K562 (cell line): Measurements from ENCODE around the gene EHD3. TPM values are rescaled to one million over a fixed set of nuclear protein-coding genes. Genes with fewer than 3 reads are reported as not detected.

Source experiments
- ATAC-seq: fragments of 200-7000 bp; cut with Tn5 transposase; 3 replicates; pipeline ENCODE4 v1.9.1; 2020; ENCODE audit warnings: moderate library complexity
- BruUV-seq: library from RNA; stranded (reverse); fragments of 400-500 nt; replicated peaks from 2 replicates; lab custom pipeline; 2021; lab: Mats Ljungman, UMichigan
- CTCF ChIA-PET: fragments of 300-600 bp; formaldehyde crosslinking; extraction: SDS; loops from one replicate; lab custom pipeline; 2021; ENCODE audit warnings: low intra/inter-chr PET ratio; lab: Yijun Ruan, JAX
- POLR2A ChIA-PET: fragments of 300-600, 350-650 bp; sonication (Branson Sonifier 250); formaldehyde crosslinking; extraction: SDS; loops from one replicate; lab custom pipeline; 2021; ENCODE audit warnings: antibody characterized with exemption, inconsistent platforms; lab: Yijun Ruan, JAX
- DNase-seq, 4 experiments: peaks; one replicate each; pipeline versions ENCODE4 v3.0.0 to v3.0.0-alpha.2; 2011 to 2018; ENCODE audit warnings: low spot score in 3 of 4, mixed read lengths in 3 of 4; ENCODE audit errors: extremely low read depth in 1 of 4
- FAIRE-seq: peaks from 2 replicates; lab custom pipeline; 2011; peaks lifted over from hg19 to GRCh38; lab: Jason Lieb, UNC
- H2AFZ ChIP-seq: 2 replicates; pipeline ENCODE4 v1.6.0; 2011; ENCODE audit warnings: low read depth, low read length, control low read depth, inconsistent platforms
- H3K27ac ChIP-seq: fragments of 200-600 bp; 3 replicates; pipeline ENCODE4 v1.8.0; 2011; ENCODE audit warnings: low read depth, mild to moderate bottlenecking, control low read depth, inconsistent platforms, low read length, moderate library complexity, mixed read lengths; ENCODE audit errors: extremely low read depth
- H3K27me3 ChIP-seq, 2 experiments: fragments of 300-600 bp in 1 of 2; 2 replicates in 1 of 2; 3 replicates in 1 of 2; pipeline versions ENCODE4 v1.6.0 to v1.8.0; 2011; ENCODE audit warnings: inconsistent platforms in 2 of 2, low read length in 2 of 2, mild to moderate bottlenecking in 1 of 2, mixed read lengths in 1 of 2, moderate library complexity in 1 of 2; ENCODE audit not compliant: control insufficient read depth in 2 of 2, insufficient read depth in 2 of 2
- H3K36me3 ChIP-seq: fragments of 300-600 bp; 3 replicates; pipeline ENCODE4 v1.8.0; 2011; ENCODE audit warnings: mild to moderate bottlenecking, low read length, inconsistent platforms; ENCODE audit not compliant: control insufficient read depth, insufficient read depth
- H3K4me1 ChIP-seq, 2 experiments: fragments of 200-600 bp in 1 of 2; replicated peaks in 1 of 2; 2 replicates in 1 of 2; 3 replicates in 1 of 2; pipeline versions ENCODE4 v1.5.1 to v1.8.0; 2011; ENCODE audit warnings: inconsistent platforms in 2 of 2, low read length in 2 of 2, mild to moderate bottlenecking in 1 of 2, mixed read lengths in 1 of 2, moderate library complexity in 1 of 2; ENCODE audit not compliant: control insufficient read depth in 2 of 2, insufficient read depth in 2 of 2
- H3K4me2 ChIP-seq: 2 replicates; pipeline ENCODE4 v1.6.1; 2011; ENCODE audit warnings: low read length, control low read depth, inconsistent platforms, mixed read lengths; ENCODE audit not compliant: insufficient read depth
- H3K4me3 ChIP-seq: fragments of 200-600 bp; sonication (generic), shearing (Covaris generic); 2 replicates; pipeline ENCODE4 v1.5.1; 2016; ENCODE audit warnings: control low read depth, inconsistent platforms
- H3K79me2 ChIP-seq: fragments of 200-600 bp; 3 replicates; pipeline ENCODE4 v1.8.0; 2011; ENCODE audit warnings: low read length, inconsistent platforms; ENCODE audit not compliant: control insufficient read depth, insufficient read depth
- H3K9ac ChIP-seq, 2 experiments: 2 replicates each; pipeline versions ENCODE4 v1.6.0 to v1.6.1; 2011; ENCODE audit warnings: low read depth in 2 of 2, low read length in 2 of 2, control low read depth in 1 of 2, inconsistent platforms in 1 of 2, mild to moderate bottlenecking in 1 of 2, mixed read lengths in 1 of 2; ENCODE audit not compliant: insufficient read depth in 1 of 2
- H3K9me1 ChIP-seq: one replicate; pipeline ENCODE4 v1.6.0; 2011; ENCODE audit warnings: inconsistent platforms, mild to moderate bottlenecking, low read length, moderate library complexity; ENCODE audit not compliant: control insufficient read depth, insufficient read depth
- H3K9me3 ChIP-seq: replicated peaks from 2 replicates; pipeline ENCODE4 v1.5.1; 2011; ENCODE audit warnings: low read depth, low read length, inconsistent platforms; ENCODE audit not compliant: control insufficient read depth, insufficient read depth
- H4K20me1 ChIP-seq: replicated peaks from 2 replicates; pipeline ENCODE4 v1.6.1; 2011; ENCODE audit warnings: low read length, inconsistent platforms, mixed read lengths; ENCODE audit not compliant: control insufficient read depth, insufficient read depth
- BMI1 ChIP-seq: fragments of 150-350 bp; IDR thresholded peaks from 2 replicates; pipeline ENCODE4 v1.6.1; 2014; ENCODE audit warnings: low read length
- CBFA2T3 ChIP-seq: fragments of 450-650 bp; IDR thresholded peaks from 2 replicates; pipeline ENCODE4 v1.6.1; 2017
- CCAR2 ChIP-seq: fragments of 200-400 bp; formaldehyde crosslinking; IDR thresholded peaks from 2 replicates; pipeline ENCODE4 v1.6.1; 2017; ENCODE audit warnings: mild to moderate bottlenecking, low read depth, low read length
- DMBX1 ChIP-seq: fragments of 250-450 bp; sonication (Bioruptor Pico); IDR thresholded peaks from 2 replicates; pipeline ENCODE4 v1.8.0; 2022; ENCODE audit warnings: inconsistent platforms, mild to moderate bottlenecking, moderate library complexity, borderline replicate concordance
- HLTF ChIP-seq: fragments of 450-650 bp; IDR thresholded peaks from 2 replicates; pipeline ENCODE4 v1.6.1; 2016
- HNRNPK ChIP-seq: fragments of 200-400 bp; formaldehyde crosslinking; IDR thresholded peaks from one replicate; pipeline ENCODE4 v1.6.1; 2018; ENCODE audit warnings: mild to moderate bottlenecking, low read depth, low read length; ENCODE audit not compliant: poor library complexity, severe bottlenecking
- NELFE ChIP-seq: IDR thresholded peaks from 2 replicates; pipeline ENCODE4 v1.6.1; 2011; ENCODE audit warnings: mild to moderate bottlenecking; ENCODE audit not compliant: insufficient read depth, insufficient read length
- SMAD4 ChIP-seq: fragments of 250-450 bp; sonication (Bioruptor Pico); conservative IDR thresholded peaks from 2 replicates; pipeline ENCODE4 v1.8.0; 2021; ENCODE audit warnings: inconsistent platforms, mild to moderate bottlenecking, moderate library complexity
- TEAD2 ChIP-seq: fragments of 450-650 bp; IDR thresholded peaks from 2 replicates; pipeline ENCODE4 v1.6.1; 2016; ENCODE audit warnings: missing genetic modification characterization, control low read depth, missing compliant biosample characterization
- ZKSCAN8 ChIP-seq: fragments of 200-800 bp; sonication (Bioruptor generic); IDR thresholded peaks from 2 replicates; pipeline ENCODE4 v1.6.1; 2016; ENCODE audit warnings: missing genetic modification characterization, missing compliant biosample characterization
- WGBS: fragments of 100-300 bp; shearing (Covaris generic); methylation state at CpG from one replicate; pipeline ENCODE4 v1.1.6; 2016; ENCODE audit warnings: low coverage, mixed read lengths; ENCODE audit not compliant: insufficient coverage; ENCODE audit errors: missing lambda C conversion rate; 5-methylcytosine and 5-hydroxymethylcytosine counted together
- in situ Hi-C: fragments of 300-500 bp; cut with MboI; formaldehyde crosslinking; loops from 4 replicates; pipeline ENCODE4 v1.15.0; 2018; ENCODE audit warnings: inconsistent platforms, mixed read lengths
- intact Hi-C: fragments of 100-400 bp; cut with micrococcal nuclease; formaldehyde crosslinking; loops from 2 replicates; pipeline ENCODE4 v1.14.2; 2022
- polyA plus RNA-seq, 8 experiments: library from polyadenylated mRNA; depleted of rRNA in 4 of 8; stranded (reverse) in 5 of 8; unstranded in 3 of 8; fragments of >200 nt; fragmentation: Nextera tagmentation in 2 of 8; fragmentation: Illumina TruSeq in 1 of 8; extraction: Ambion mirVana in 2 of 8; extraction: Trizol in 1 of 8; gene quantifications; 2 replicates each; pipeline versions ENCODE4 v1.2.1 to v1.2.3, GENCODE V29; 2011 to 2014; ENCODE audit warnings: inconsistent platforms in 1 of 8, missing spikeins in 1 of 8
- total RNA-seq, 7 experiments: library from RNA; depleted of rRNA in 6 of 7; stranded (reverse); fragments of >200 nt in 6 of 7; fragmentation: Illumina TruSeq in 2 of 7; extraction: Trizol in 2 of 7; gene quantifications; 2 replicates each; pipeline versions ENCODE4 v1.2.1 to v1.2.3, GENCODE V29; 2011 to 2021; ENCODE audit warnings: low replicate concordance in 1 of 7
- TF ChIP-seq, protein P1 (sequence below): fragments of 250-450 bp; sonication (Bioruptor Pico); IDR thresholded peaks from 2 replicates; pipeline ENCODE4 v1.4.0; 2020; ENCODE audit warnings: mild to moderate bottlenecking, moderate library complexity
- TF ChIP-seq, protein P2 (sequence below), 2 experiments: IDR thresholded peaks; 2 replicates each; pipeline ENCODE4 v1.6.1; 2011; ENCODE audit warnings: borderline replicate concordance in 1 of 2, control low read depth in 1 of 2, low read depth in 1 of 2, low read length in 1 of 2, mild to moderate bottlenecking in 1 of 2, mixed read lengths in 1 of 2, moderate library complexity in 1 of 2; ENCODE audit not compliant: insufficient read depth in 1 of 2, insufficient read length in 1 of 2, poor library complexity in 1 of 2, severe bottlenecking in 1 of 2; ENCODE audit errors: extremely low read depth in 1 of 2

The EHD3 gene
- total and polyA plus RNA-seq, 9 of the 15 experiments (the other 6 are each of a cell fraction or from before 2014, with no cell fraction given): under 0.01 to 0.04 (median 0.03) TPM; not detected in 3

DNA sequence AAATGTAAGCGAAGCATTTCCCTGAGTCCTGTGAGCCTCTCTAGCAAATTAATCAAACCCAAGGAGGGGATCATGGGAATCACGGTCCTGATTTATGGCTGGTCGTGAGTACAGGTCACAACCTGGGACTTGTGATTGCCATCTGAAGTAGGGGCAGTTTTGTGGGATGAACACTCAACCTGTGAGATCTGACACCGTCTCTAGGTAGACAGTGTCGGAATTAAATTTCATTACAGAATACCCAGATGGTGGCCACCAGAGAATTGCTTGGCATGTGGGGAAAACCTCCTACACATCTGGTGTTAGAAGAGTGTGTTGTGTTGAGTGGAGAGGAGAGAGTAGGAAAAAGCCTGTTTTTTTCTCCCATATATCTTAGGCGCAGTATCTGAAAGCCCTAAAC is 29.2 kb upstream of the EHD3 start:
- no peaks in the 10 kb centered on the region for H3K36me3 ChIP-seq
- BruUV-seq: no TSS peak
- no peak overlapping the region for H2AFZ ChIP-seq
- no peaks in the 10 kb centered on the region for H3K4me1 ChIP-seq
- no peak overlapping the region for H3K4me2 ChIP-seq
- 0% methylated on average over 6 of the region's 6 CpGs for WGBS
- no peak for TF ChIP-seq DMBX1 (CRISPR knock-in tag)
- TF ChIP-seq HLTF: no peak
- TF ChIP-seq HNRNPK: no peak
- TF ChIP-seq SMAD4 (CRISPR knock-in tag): no peak
- TF ChIP-seq TEAD2 (tag): no peak
- H3K9ac ChIP-seq: no peak overlapping the region
- in situ Hi-C loops: no loop called here
- peaks cover 0 to 17% of the 10 kb centered on the region in 2 experiments; a peak in 3 of 5 replicates for H3K27me3 ChIP-seq
- H3K9me3 ChIP-seq: no peaks in the 10 kb centered on the region
- H3K27ac ChIP-seq: no peak overlapping the region
- CTCF ChIA-PET: no interaction called here
- POLR2A ChIA-PET: interaction anchor here (0.6 kb wide), 1 partner anchor 183 kb away, joined by 3 read pairs; no protein-coding TSS in a partner anchor
- no peaks in the 10 kb centered on the region for H3K9me1 ChIP-seq
- no peak for ATAC-seq
- intact Hi-C loops: no loop called here
- H3K79me2 ChIP-seq: no peaks in the 10 kb centered on the region
- FAIRE-seq: no peak
- H4K20me1 ChIP-seq: no peaks in the 10 kb centered on the region
- DNase-seq: no peak
- no peak overlapping the region for H3K4me3 ChIP-seq

DNA sequence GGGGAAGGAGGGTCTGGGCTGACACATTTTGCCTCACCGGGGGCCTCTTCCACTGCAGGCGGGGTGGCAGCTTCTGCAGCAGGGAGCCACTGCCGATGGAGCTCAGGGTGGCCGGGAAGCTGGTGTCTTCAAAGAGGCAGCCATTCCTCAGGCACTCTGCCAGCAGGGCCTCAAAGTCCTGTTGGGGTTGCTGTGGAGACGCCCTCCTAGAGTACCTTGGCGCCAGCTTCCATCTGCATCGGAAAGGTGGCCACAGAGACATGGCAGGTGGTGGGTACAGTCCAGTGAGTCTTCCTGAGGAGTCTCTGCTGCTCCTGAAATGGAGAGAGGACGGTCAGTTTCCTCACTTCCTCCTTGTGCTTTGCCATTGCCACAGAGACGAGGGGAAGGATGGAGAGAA is 28.8 kb upstream of the EHD3 start:
- intact Hi-C loops: no loop called here
- no peak overlapping the region for H3K4me3 ChIP-seq
- H3K9me1 ChIP-seq: no peaks in the 10 kb centered on the region
- DNase-seq (no peak), ATAC-seq (no peak), FAIRE-seq (no peak)
- no peak overlapping the region for H3K27ac ChIP-seq
- H3K9me3 ChIP-seq: no peaks in the 10 kb centered on the region
- no peaks in the 10 kb centered on the region for H3K79me2 ChIP-seq
- BruUV-seq: no TSS peak
- in situ Hi-C loops: no loop called here
- peaks cover 0 to 17% of the 10 kb centered on the region in 2 experiments; a peak in 3 of 5 replicates for H3K27me3 ChIP-seq
- CTCF ChIA-PET: no interaction called here
- no peak overlapping the region for H2AFZ ChIP-seq
- 2% methylated on average over 6 of the region's 9 CpGs for WGBS
- no peaks in the 10 kb centered on the region for H3K4me1 ChIP-seq
- H3K36me3 ChIP-seq: no peaks in the 10 kb centered on the region
- no peak overlapping the region for H3K9ac ChIP-seq
- no peak overlapping the region for H3K4me2 ChIP-seq
- H4K20me1 ChIP-seq: no peaks in the 10 kb centered on the region
- POLR2A ChIA-PET: interaction anchor here (0.6 kb wide), 1 partner anchor 182 kb away, joined by 3 read pairs; no protein-coding TSS in a partner anchor
- TF ChIP-seq, protein P1, sequence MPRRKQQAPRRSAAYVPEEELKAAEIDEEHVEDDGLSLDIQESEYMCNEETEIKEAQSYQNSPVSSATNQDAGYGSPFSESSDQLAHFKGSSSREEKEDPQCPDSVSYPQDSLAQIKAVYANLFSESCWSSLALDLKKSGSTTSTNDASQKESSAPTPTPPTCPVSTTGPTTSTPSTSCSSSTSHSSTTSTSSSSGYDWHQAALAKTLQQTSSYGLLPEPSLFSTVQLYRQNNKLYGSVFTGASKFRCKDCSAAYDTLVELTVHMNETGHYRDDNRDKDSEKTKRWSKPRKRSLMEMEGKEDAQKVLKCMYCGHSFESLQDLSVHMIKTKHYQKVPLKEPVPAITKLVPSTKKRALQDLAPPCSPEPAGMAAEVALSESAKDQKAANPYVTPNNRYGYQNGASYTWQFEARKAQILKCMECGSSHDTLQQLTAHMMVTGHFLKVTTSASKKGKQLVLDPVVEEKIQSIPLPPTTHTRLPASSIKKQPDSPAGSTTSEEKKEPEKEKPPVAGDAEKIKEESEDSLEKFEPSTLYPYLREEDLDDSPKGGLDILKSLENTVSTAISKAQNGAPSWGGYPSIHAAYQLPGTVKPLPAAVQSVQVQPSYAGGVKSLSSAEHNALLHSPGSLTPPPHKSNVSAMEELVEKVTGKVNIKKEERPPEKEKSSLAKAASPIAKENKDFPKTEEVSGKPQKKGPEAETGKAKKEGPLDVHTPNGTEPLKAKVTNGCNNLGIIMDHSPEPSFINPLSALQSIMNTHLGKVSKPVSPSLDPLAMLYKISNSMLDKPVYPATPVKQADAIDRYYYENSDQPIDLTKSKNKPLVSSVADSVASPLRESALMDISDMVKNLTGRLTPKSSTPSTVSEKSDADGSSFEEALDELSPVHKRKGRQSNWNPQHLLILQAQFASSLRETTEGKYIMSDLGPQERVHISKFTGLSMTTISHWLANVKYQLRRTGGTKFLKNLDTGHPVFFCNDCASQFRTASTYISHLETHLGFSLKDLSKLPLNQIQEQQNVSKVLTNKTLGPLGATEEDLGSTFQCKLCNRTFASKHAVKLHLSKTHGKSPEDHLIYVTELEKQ (CRISPR knock-in tag): no peak
- TF ChIP-seq CBFA2T3 (no peak), BMI1 (no peak), ZKSCAN8 (no peak), NELFE (no peak), CCAR2 (no peak)
- TF ChIP-seq, protein P2, sequence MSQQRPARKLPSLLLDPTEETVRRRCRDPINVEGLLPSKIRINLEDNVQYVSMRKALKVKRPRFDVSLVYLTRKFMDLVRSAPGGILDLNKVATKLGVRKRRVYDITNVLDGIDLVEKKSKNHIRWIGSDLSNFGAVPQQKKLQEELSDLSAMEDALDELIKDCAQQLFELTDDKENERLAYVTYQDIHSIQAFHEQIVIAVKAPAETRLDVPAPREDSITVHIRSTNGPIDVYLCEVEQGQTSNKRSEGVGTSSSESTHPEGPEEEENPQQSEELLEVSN (IDR thresholded peaks at IDR 0.05; ENCODE audit: borderline replicate concordance in 1 of 2, extremely low read depth in 1 of 2, insufficient read depth in 1 of 2, insufficient read length in 1 of 2, low read depth in 1 of 2, low read length in 1 of 2, poor library complexity in 1 of 2, severe bottlenecking in 1 of 2): no peak
